ENCODE data around the gene ZNF629.

ZNF629 gene

GRCh38 chr16:30785126-30786106 lies 1.6 kb downstream of the ZNF629 start:
- DNase-seq, result no peak

- no peak for DNase-seq
These were observed 2.8 kb downstream of the ZNF629 start for GRCh38 chr16:30784215-30784614.

- no peak for DNase-seq
These were observed 3.5 kb downstream of the ZNF629 start for GRCh38 chr16:30783280-30784109.

- DNase-seq, result no peak
These were observed 4.3 kb downstream of the ZNF629 start for GRCh38 chr16:30782486-30783279.

GRCh38 chr16:30780549-30780948 lies 6.5 kb downstream of the ZNF629 start:
- DNase-seq, result no peak

GRCh38 chr16:30780021-30780420 lies 7.0 kb downstream of the ZNF629 start:
- DNase-seq, result no peak

- DNase-seq, result no peak
These were observed 7.4 kb downstream of the ZNF629 start for GRCh38 chr16:30779596-30779995.

- no peak for DNase-seq
These were observed 8.3 kb downstream of the ZNF629 start for GRCh38 chr16:30778549-30779244.

GRCh38 chr16:30777591-30778297 lies 9.3 kb downstream of the ZNF629 start:
- no peak for DNase-seq

- peak; percentile 37 for DNase-seq
These were observed 11.4 kb downstream of the ZNF629 start for GRCh38 chr16:30775392-30776188.

- no peak for DNase-seq
These were observed 11.9 kb downstream of the ZNF629 start for GRCh38 chr16:30775131-30775391.

GRCh38 chr16:30774367-30775130 lies 12.5 kb downstream of the ZNF629 start:
- no peak for DNase-seq

GRCh38 chr16:30773826-30774225 lies 13.2 kb downstream of the ZNF629 start:
- DNase-seq, result no peak

GRCh38 chr16:30771726-30772125 lies 15.3 kb downstream of the ZNF629 start:
- DNase-seq, result no peak

- DNase-seq, result no peak
These were observed 17.5 kb downstream of the ZNF629 start for GRCh38 chr16:30769379-30770089.

GRCh38 chr16:30768583-30769181 lies 18.3 kb downstream of the ZNF629 start:
- no peak for DNase-seq

GRCh38 chr16:30767767-30768465 lies 19.1 kb downstream of the ZNF629 start:
- DNase-seq, result peak; percentile 58

- DNase-seq, result no peak
These were observed 20.1 kb downstream of the ZNF629 start for GRCh38 chr16:30766933-30767284.
